H1 (cell line): ENCODE results near the gene NDUFA6. TPM values are rescaled to one million over a fixed set of nuclear protein-coding genes. Genes with fewer than 3 reads are reported as not detected.
"Not testable (repeated sequence)": the region's sequence is repeated elsewhere in the genome, so short reads cannot be mapped to it uniquely, and the experiment has no call there.

Experiments
- CTCF ChIA-PET: fragments of 300-600 bp; sonication (Branson Sonifier 250); formaldehyde crosslinking; loops from one replicate; lab custom pipeline; 2021; ENCODE audit not compliant: partially characterized antibody; lab: Charles Lee
- POLR2A ChIA-PET: fragments of 300-600 bp; sonication (Branson Sonifier 250); formaldehyde crosslinking; loops from one replicate; lab custom pipeline; 2021; ENCODE audit warnings: inconsistent platforms; ENCODE audit not compliant: partially characterized antibody; lab: Charles Lee
- DNase-seq, 2 experiments: peaks; one replicate each; pipeline versions ENCODE4 v3.0.0 to v3.0.0-alpha.2; 2010 to 2022; ENCODE audit warnings: low spot score in 2 of 2, low read depth in 1 of 2, mixed read lengths in 1 of 2
- FAIRE-seq: peaks from 2 replicates; lab custom pipeline; 2011; peaks lifted over from hg19 to GRCh38; lab: Jason Lieb, UNC
- H2AFZ ChIP-seq: 2 replicates; pipeline ENCODE4 v1.8.1; 2012; ENCODE audit warnings: low read length, inconsistent platforms
- H2AK5ac ChIP-seq: 2 replicates; pipeline ENCODE4 v1.6.1; 2013; ENCODE audit warnings: low read depth, low read length
- H2BK120ac ChIP-seq: replicated peaks from 2 replicates; pipeline ENCODE3; 2013; ENCODE audit warnings: low read depth, low read length, inconsistent platforms
- H2BK12ac ChIP-seq: 2 replicates; pipeline ENCODE4 v1.6.1; 2013; ENCODE audit warnings: low read depth, low read length
- H2BK15ac ChIP-seq: 2 replicates; pipeline ENCODE4 v1.6.1; 2013; ENCODE audit warnings: low read length
- H2BK20ac ChIP-seq: 2 replicates; pipeline ENCODE4 v1.6.1; 2013; ENCODE audit warnings: low read length
- H2BK5ac ChIP-seq: 2 replicates; pipeline ENCODE4 v1.6.1; 2013; ENCODE audit warnings: low read depth, low read length
- H3K14ac ChIP-seq: 2 replicates; pipeline ENCODE4 v1.6.1; 2013; ENCODE audit warnings: inconsistent platforms; ENCODE audit not compliant: insufficient read length
- H3K18ac ChIP-seq: 2 replicates; pipeline ENCODE4 v1.6.1; 2013; ENCODE audit warnings: low read length; ENCODE audit errors: extremely low read depth
- H3K23ac ChIP-seq: 2 replicates; pipeline ENCODE4 v1.6.1; 2013; ENCODE audit warnings: inconsistent platforms; ENCODE audit not compliant: insufficient read length
- H3K23me2 ChIP-seq: 2 replicates; pipeline ENCODE4 v1.6.1; 2013; ENCODE audit warnings: low read depth, low read length
- H3K27ac ChIP-seq: 2 replicates; pipeline ENCODE4 v1.6.1; 2011; ENCODE audit warnings: low read depth, low read length, inconsistent platforms
- H3K27me3 ChIP-seq, 4 experiments: replicated peaks in 1 of 4; 1 replicate in 1 of 4; 2 replicates in 3 of 4; pipeline versions ENCODE4 v1.6.1 to v1.8.1; 2011 to 2013; ENCODE audit warnings: low read length in 3 of 4, mild to moderate bottlenecking in 3 of 4, inconsistent platforms in 2 of 4, mixed read lengths in 2 of 4, moderate library complexity in 1 of 4; ENCODE audit not compliant: control insufficient read depth in 3 of 4, insufficient read depth in 3 of 4; ENCODE audit errors: extremely low read depth in 1 of 4
- H3K36me3 ChIP-seq, 4 experiments: 2 replicates each; pipeline versions ENCODE4 v1.6.1 to v1.8.1; 2011 to 2013; ENCODE audit warnings: mild to moderate bottlenecking in 4 of 4, low read length in 3 of 4, moderate library complexity in 2 of 4, control low read depth in 1 of 4, inconsistent platforms in 1 of 4; ENCODE audit not compliant: insufficient read depth in 4 of 4, control insufficient read depth in 2 of 4
- H3K4ac ChIP-seq: replicated peaks from 2 replicates; pipeline ENCODE3; 2013; ENCODE audit warnings: low read length, low read depth, mixed read lengths, inconsistent platforms; ENCODE audit not compliant: insufficient read length
- H3K4me1 ChIP-seq, 4 experiments: replicated peaks in 1 of 4; 1 replicate in 1 of 4; 2 replicates in 3 of 4; pipeline versions ENCODE4 v1.6.1 to v1.8.1; 2011 to 2013; ENCODE audit warnings: low read length in 3 of 4, inconsistent platforms in 2 of 4, mixed read lengths in 1 of 4; ENCODE audit not compliant: insufficient read depth in 4 of 4, control insufficient read depth in 3 of 4
- H3K4me2 ChIP-seq, 2 experiments: 2 replicates each; pipeline versions ENCODE4 v1.6.1 to v1.8.1; 2011 to 2013; ENCODE audit warnings: low read depth in 2 of 2, low read length in 2 of 2, control low read depth in 1 of 2, inconsistent platforms in 1 of 2, mild to moderate bottlenecking in 1 of 2; ENCODE audit not compliant: insufficient read depth in 1 of 2
- H3K4me3 ChIP-seq, 4 experiments: fragments of 200-600, 300-600 bp in 1 of 4; sonication (generic), shearing (Covaris generic), sonication (Bioruptor Twin) in 1 of 4; 2 replicates each; pipeline versions ENCODE4 v1.5.1 to v1.8.1; 2011 to 2016; ENCODE audit warnings: low read length in 4 of 4, low read depth in 3 of 4, control low read depth in 2 of 4, inconsistent platforms in 2 of 4, mild to moderate bottlenecking in 2 of 4, mixed read lengths in 1 of 4, moderate library complexity in 1 of 4; ENCODE audit not compliant: insufficient read depth in 2 of 4; ENCODE audit errors: extremely low read depth in 1 of 4
- H3K56ac ChIP-seq: replicated peaks from 2 replicates; pipeline ENCODE3; 2013; ENCODE audit warnings: low read depth, mild to moderate bottlenecking, mixed read lengths, low read length, inconsistent platforms; ENCODE audit not compliant: insufficient read length
- H3K79me1 ChIP-seq: 2 replicates; pipeline ENCODE4 v1.6.1; 2013; ENCODE audit warnings: low read depth, low read length, control low read depth
- H3K79me2 ChIP-seq, 2 experiments: 2 replicates each; pipeline versions ENCODE4 v1.6.1 to v1.8.1; 2012 to 2013; ENCODE audit warnings: low read length in 2 of 2, mild to moderate bottlenecking in 2 of 2, inconsistent platforms in 1 of 2; ENCODE audit not compliant: insufficient read depth in 2 of 2, control insufficient read depth in 1 of 2
- H3K9ac ChIP-seq, 4 experiments: replicated peaks in 1 of 4; 1 replicate in 1 of 4; 2 replicates in 3 of 4; pipeline versions ENCODE4 v1.6.1 to v1.8.1; 2011 to 2013; ENCODE audit warnings: low read depth in 3 of 4, low read length in 3 of 4, control low read depth in 2 of 4, mild to moderate bottlenecking in 2 of 4, moderate library complexity in 2 of 4, inconsistent platforms in 1 of 4; ENCODE audit errors: extremely low read depth in 1 of 4
- H3K9me3 ChIP-seq, 2 experiments: 2 replicates each; pipeline versions ENCODE4 v1.6.1 to v1.8.1; 2012 to 2013; ENCODE audit warnings: mild to moderate bottlenecking in 2 of 2, moderate library complexity in 2 of 2, control low read depth in 1 of 2, inconsistent platforms in 1 of 2, low read depth in 1 of 2, low read length in 1 of 2, mixed read lengths in 1 of 2; ENCODE audit not compliant: insufficient read depth in 2 of 2
- H4K20me1 ChIP-seq, 2 experiments: replicated peaks in 1 of 2; 2 replicates each; pipeline versions ENCODE3 to v1.8.1; 2011 to 2013; ENCODE audit warnings: inconsistent platforms in 2 of 2, low read length in 2 of 2, mild to moderate bottlenecking in 1 of 2; ENCODE audit not compliant: insufficient read depth in 2 of 2, control insufficient read depth in 1 of 2
- H4K5ac ChIP-seq: 2 replicates; pipeline ENCODE4 v1.6.1; 2013; ENCODE audit warnings: low read length, low read depth, mixed read lengths, inconsistent platforms; ENCODE audit not compliant: insufficient read length
- H4K8ac ChIP-seq: 2 replicates; pipeline ENCODE4 v1.8.0; 2013; ENCODE audit warnings: mild to moderate bottlenecking, moderate library complexity, low read length, inconsistent platforms; ENCODE audit not compliant: insufficient read depth; ENCODE audit errors: extremely low read depth
- H4K91ac ChIP-seq: replicated peaks from 2 replicates; pipeline ENCODE3; 2013; ENCODE audit warnings: low read length, mixed read lengths, inconsistent platforms; ENCODE audit not compliant: insufficient read length
- WGBS, 2 experiments: shearing (Covaris generic) in 1 of 2; methylation state at CpG; one replicate each; pipeline versions ENCODE4 v1.1.6 to v1.1.7; 2013 to 2015; ENCODE audit warnings: low lambda C conversion rate in 2 of 2, mixed read lengths in 2 of 2, inconsistent platforms in 1 of 2, low coverage in 1 of 2, missing lambda C conversion rate in 1 of 2; ENCODE audit not compliant: insufficient replicate concordance in 2 of 2, insufficient coverage in 1 of 2, insufficient read length in 1 of 2; ENCODE audit errors: extremely low coverage in 1 of 2, missing lambda C conversion rate in 1 of 2; 5-methylcytosine and 5-hydroxymethylcytosine counted together
- polyA plus RNA-seq, 7 experiments: library from polyadenylated mRNA; depleted of rRNA in 3 of 7; stranded (reverse) in 5 of 7; unstranded in 2 of 7; fragments of >200 nt in 5 of 7; fragments of 200-250 nt in 2 of 7; gene quantifications; 1 replicate in 5 of 7; 2 replicates in 1 of 7; 4 replicates in 1 of 7; pipeline versions ENCODE4 v1.2.1 to v1.2.3, GENCODE V29; 2011 to 2013; ENCODE audit warnings: missing spikeins in 2 of 7, mixed read lengths in 2 of 7
- total RNA-seq: library from RNA; stranded (reverse); fragmentation: NEBNext Ultra II Directional; extraction: Animal tissue kit (Norgen Biotek cat#: 25700); gene quantifications from 2 replicates; pipeline ENCODE4 v1.2.1, GENCODE V29; 2021

Gene NDUFA6
- total and polyA plus RNA-seq, 2 of the 8 experiments (the other 6 are each of a cell fraction or from before 2014, with no cell fraction given) = 76.2 to 105 TPM

GRCh38 chr22:42123529-42123928, 33.0 kb upstream of the NDUFA6 start:
- not testable (repeated sequence) for H2AFZ ChIP-seq, H3K56ac ChIP-seq, H3K27ac ChIP-seq, H3K18ac ChIP-seq, H4K5ac ChIP-seq, H2BK120ac ChIP-seq, H3K79me2 ChIP-seq, H3K23me2 ChIP-seq, DNase-seq, H3K4ac ChIP-seq, H3K14ac ChIP-seq, H3K9me3 ChIP-seq, H3K4me2 ChIP-seq, H2BK15ac ChIP-seq, H4K8ac ChIP-seq, H3K9ac ChIP-seq, H2AK5ac ChIP-seq, H3K23ac ChIP-seq, H2BK12ac ChIP-seq, FAIRE-seq, H3K79me1 ChIP-seq, H4K91ac ChIP-seq, H3K27me3 ChIP-seq, H3K4me1 ChIP-seq, H3K4me3 ChIP-seq, H3K36me3 ChIP-seq, H2BK5ac ChIP-seq, H4K20me1 ChIP-seq, H2BK20ac ChIP-seq
- WGBS, 2 experiments = no CpG with 5 or more reads among the region's 4 CpGs
- CTCF ChIA-PET = interaction anchor here (1.3 kb wide), 1 partner anchor 11 kb away, joined by 4 read pairs; no protein-coding TSS in a partner anchor
- POLR2A ChIA-PET = interaction anchor here (1.6 kb wide), 1 partner anchor 177 kb away, joined by 4 read pairs; the partner anchor contains the start of gene CENPM
